Occipital lobe (tissue), 2 donors: ENCODE results near the gene SLC44A2. TPM values are rescaled to one million over a fixed set of nuclear protein-coding genes. Genes with fewer than 3 reads are reported as not detected.
A peak's percentile ranks its signal among the peaks of the same experiment; 100 is the strongest.

ENCODE experiments used
- DNase-seq: peaks from one replicate; lab custom pipeline; 2025; lab: John Stamatoyannopoulos, UW
- total RNA-seq: library from RNA; depleted of rRNA; stranded (reverse); fragments of >200 nt; gene quantifications from one replicate; pipeline ENCODE4 v1.2.3, GENCODE V29; 2014

Gene SLC44A2
- 25.9 TPM for total RNA-seq

DNA sequence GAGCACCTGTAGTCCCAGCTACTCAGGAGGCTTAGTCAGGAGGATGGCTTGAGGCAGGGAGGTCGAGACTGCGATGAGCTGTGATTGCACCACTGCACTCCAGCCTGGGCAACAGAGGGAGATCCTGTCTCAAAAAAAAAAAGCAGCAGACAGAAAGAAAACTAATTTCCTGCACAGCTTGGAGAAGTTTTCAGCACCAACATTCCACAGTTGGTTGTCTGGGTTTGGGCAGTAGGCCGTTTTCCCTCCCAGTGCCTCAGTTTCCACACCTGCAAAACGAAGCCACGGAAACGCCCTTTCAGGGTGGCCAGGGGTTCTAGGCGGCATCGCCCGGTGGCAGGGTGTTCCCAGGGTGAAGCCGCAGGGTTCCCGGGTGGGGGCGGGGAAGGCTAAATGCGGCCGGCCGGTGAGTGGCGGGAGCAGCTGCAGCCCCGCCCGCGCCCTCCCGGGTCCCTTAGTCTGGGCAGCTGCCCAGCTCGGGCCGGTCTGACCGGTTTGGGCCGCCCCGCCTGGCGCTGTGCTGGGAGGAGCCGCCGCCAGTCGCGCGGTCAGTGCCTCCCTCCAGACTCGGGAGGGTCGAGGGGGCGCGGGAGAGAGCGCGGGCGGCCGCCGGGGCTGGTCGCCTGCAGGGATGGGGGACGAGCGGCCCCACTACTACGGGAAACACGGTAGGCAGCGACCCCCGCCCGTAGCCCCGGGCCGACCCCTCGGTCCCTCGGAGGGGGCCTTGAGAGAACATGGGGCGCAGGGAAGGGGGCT lies at the start of gene SLC44A2:
Gene SLC44A2, plus strand, starts transcription at position 551 of the 759 bp plus-strand sequence. Its CDS starts 81 bp downstream, at position 632.
- peak; percentile 39 for DNase-seq

DNA sequence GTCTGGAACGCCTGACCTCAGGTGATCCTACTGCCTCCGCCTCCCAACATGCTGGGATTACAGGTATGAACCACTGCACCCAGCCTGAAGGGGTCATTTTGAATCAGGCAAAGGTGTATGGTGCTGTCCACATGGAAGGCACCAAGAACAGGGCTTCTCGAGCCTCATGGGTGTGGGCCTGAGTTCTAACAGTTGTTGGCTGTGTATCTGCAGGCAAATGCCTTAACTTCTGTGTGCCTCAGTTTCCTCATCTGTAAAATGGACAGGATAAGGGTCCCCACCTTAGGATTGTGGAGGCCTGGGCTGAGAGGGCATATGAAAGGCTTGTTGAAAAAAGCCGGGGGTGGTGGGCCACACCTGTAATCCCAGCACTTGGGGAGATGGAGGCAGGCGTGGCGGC lies 47.4 kb upstream of the SLC44A2 start:
- no peak for DNase-seq

DNA sequence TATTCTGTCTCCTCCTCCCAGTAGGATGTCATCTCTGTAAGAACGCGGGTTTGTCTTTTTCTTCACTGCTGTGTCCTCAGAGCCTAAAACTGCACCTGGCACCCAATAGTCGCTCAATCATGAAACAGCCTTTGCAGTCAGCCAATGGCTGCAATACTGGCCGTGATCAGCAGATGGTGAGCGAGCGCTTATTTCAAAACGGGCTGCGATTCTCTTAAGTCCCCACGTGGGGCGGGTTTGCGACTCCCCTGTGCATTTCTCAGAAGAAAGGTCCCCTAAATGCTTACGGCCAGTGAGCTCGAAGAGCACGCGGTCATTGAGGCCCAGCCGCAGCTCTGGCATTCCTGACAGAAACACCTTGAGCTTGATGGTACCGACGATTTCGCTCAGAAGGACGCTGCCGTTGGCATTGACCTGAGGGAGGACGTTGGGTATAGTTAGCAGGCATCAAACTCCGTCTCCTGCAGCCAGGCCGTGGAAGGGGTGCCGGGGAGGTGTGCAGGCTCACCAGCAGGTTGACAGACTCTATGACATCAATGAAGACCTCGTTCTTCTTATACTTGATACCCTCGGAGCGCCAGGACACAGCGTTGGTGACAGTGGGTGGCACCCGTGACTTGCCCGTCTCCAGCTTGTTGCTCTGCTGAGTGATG lies 44.2 kb upstream of the SLC44A2 start:
- peak; percentile 64 for DNase-seq

DNA sequence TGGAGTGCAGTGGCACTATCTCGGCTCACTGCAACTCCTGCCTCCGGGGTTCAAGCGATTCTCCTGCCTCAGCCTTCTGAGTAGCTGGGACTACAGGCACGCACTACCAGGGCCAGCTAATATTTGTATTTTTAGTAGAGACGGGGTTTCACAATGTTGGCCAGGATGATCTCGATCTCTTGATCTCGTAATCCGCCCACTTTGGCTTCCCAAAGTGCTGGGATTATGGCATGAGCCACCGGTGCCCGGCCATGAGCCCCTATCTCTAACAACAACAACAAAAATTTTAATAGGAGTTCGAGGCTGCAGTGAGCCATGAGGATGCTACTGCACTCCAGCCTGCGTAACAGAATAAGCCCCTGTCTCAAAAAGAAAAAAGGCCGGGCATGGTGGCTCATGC lies 43.3 kb upstream of the SLC44A2 start:
- no peak for DNase-seq

DNA sequence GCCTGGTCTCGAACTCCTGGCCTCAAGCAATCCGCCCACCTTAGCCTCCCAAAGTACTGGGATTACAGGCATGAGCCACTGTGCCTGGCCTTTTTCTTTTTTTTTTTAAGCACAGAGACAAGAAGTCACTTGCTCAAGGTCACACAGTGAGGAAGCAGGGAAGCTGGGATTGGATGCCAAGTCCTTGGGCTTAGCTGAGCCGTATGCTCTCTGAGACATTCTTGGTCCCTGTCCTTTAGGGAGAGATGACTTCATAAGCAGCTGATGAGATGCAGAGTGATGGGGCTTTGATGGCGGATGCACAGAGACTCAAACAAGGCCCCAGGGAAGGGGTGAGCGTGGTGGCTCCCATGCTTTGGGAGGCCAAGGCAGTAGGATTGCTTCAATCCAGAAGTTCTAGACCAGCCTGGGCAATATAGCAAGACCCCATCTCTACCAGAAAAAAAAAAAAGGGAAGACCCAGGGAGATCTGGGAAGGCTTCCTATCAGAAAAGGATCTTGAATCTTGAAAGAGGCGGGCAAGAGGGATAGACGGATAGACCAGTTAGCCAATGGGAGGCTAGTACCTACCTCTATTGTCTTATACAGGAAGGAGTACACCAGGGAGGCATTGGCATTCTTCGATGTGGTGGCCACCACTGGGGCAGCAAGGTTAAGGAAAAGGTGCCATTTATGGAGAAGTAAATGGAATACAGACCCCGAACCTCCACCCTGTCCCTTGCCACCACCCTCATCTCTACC lies 42.1 kb upstream of the SLC44A2 start:
- no peak for DNase-seq

DNA sequence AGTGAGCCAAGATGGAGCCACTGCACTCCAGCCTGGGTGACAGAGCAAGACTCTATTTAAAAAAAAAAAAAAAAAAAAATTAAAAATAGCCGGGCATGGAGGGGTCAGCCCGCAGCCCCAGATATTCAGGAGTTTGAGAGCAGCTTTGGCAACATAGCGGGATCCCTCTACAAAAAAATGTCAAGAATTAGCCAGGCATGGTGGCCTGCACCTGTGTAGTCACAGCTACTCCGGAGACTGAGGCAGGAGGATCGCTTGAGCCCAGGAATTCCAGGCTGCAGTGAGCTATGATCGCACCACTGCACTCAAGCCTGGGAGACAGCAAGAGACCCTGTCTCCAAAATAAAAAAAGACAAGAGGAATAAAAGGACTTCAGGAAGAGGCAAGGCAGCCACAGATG lies 39.0 kb upstream of the SLC44A2 start:
- DNase-seq, result no peak

DNA sequence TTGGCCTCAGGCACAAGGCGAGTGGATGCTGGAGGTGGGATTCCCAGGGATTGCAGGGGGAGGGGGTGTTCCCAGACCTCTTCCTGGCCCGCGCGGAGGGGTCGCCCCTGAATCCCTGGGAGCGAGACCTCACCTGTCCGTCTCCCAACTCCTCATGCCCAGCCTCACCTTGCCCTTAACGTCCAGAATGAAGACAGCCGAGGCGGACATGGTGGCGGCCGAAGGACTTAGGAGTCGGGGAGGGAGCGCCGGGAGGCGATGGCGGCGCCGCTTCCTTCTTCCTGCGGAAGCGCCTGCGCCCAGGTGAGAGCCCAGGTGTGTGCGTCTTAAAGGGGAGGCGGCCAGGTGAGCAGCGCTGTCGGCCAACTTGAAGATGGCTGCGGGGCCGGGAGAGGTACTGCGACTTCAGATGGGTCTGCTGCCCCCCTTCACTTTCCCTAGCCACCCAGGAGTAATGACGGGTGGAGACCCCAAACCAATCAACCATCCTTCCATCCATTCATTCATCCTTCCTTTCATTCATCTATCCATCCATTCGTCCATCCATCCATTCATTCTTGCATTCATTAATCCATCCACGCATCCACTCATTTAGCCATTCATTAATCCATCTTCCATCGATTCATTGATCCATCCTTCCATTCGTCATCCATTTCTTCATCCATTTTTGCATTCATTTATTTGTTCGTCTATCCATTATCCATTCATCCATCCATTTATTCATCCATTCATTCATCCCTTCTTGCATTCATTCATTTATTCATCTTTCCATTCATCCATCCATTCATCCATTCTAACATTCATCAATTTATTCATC lies 38.1 kb upstream of the SLC44A2 start, which contains the start of gene AP1M2:
Gene AP1M2, minus strand, starts transcription at position 291 of the 817 bp plus-strand sequence. Its CDS starts 81 bp downstream, at position 210.
- no peak for DNase-seq

DNA sequence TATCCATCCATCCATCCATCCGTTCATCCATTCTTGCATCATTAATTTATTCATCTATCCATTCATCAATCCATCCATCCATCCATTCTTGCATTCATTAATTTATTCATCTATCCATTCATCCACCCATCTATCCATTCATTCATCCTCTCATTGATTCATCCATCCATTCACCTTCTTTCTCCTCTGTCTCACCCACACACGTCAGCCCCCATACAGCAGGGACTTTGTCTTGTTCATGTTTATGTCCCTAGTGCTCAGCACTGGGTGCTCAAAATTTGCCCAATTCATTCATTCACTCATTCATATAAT lies 37.6 kb upstream of the SLC44A2 start:
- no peak for DNase-seq

DNA sequence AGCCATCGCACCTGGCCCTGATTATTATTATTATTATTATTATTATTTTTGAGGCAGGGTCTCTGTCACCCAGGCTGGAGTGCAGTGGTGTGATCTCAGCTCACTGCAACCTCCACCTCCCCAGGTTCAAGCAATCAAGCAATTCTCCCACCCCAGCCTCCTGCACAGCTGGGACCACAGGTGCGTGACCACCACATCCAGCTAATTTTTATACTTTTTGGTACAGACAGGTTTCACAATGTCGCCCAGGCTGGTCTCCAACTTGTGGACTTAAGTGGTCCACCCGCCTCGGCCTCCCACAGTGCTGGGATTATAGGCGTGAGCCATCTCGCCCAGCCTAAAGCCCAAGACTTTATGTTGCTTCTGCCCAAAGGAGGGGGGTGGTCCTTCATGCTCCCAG lies 32.2 kb upstream of the SLC44A2 start:
- no peak for DNase-seq

DNA sequence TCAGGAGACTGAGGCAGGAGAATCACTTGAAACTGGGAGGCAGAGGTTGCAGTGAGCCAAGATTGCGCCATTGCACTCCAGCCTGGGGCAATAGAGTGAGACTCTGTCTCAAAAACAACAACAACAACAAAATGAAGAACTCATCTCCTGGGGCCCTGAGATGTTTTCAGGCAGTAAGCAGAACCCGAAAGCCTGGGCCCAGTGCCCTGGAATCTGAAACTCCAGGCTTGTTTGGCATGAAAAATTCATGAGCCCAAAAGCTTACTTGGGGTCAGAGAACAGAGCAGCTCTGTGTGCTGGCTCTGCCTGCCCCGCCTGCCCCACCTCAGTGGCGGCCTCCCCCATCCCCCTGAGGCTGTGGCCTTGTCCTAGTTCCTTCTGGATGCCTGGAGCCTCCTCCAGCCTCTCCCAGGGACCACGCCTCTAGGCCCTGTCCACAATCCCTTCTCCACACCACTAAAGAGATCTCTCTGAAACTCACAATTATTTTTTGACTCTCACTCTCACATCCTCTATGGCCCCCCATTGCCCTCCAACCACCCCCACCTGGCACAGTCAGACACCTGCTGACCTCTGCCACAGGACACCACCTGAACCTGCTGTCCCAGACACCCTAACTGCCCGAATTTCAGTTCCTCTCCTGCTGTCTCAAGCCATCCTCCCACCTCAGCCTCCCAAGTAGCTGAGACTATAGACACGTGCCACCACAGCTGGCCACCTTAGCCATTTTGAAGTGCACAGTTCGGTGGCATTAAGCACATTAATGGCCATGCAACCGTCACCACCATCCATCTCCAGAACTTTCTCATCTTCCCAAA lies 31.3 kb upstream of the SLC44A2 start:
- peak; percentile 30 for DNase-seq

DNA sequence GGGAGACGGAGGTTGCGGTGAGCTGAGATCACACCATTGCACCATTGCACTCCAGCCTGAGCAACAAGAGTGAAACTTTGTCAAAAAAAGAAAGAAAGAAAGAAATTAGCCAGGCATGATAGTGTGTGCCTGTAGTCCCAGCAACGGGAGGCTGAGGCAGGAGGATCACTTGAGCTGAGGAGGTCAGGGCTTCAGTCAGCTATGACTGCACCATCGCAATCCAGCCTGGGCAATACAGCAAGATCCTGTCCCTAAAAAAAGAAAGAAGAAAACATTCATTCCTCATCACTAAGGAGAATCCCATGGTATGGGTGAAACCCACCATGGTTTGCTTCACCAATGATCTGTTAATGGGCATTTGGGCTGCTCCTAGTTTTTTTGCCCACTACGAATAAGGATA lies 25.2 kb upstream of the SLC44A2 start:
- no peak for DNase-seq

DNA sequence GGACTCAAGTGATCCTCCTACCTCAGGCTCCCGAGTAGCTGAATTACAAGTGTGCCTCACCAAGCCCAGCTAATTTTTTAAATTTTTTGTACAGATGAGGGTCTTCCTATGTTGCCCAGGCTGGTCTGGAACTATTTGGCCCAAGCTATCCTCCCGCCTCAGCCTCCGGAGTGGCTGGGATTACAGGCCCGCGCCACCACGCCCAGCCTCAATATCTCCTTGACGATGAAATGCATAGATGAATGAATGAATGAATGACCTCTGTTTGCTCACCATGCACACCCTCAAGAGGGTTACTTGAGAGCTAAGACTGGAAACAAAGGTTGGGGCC lies 23.4 kb upstream of the SLC44A2 start:
- DNase-seq, result no peak

DNA sequence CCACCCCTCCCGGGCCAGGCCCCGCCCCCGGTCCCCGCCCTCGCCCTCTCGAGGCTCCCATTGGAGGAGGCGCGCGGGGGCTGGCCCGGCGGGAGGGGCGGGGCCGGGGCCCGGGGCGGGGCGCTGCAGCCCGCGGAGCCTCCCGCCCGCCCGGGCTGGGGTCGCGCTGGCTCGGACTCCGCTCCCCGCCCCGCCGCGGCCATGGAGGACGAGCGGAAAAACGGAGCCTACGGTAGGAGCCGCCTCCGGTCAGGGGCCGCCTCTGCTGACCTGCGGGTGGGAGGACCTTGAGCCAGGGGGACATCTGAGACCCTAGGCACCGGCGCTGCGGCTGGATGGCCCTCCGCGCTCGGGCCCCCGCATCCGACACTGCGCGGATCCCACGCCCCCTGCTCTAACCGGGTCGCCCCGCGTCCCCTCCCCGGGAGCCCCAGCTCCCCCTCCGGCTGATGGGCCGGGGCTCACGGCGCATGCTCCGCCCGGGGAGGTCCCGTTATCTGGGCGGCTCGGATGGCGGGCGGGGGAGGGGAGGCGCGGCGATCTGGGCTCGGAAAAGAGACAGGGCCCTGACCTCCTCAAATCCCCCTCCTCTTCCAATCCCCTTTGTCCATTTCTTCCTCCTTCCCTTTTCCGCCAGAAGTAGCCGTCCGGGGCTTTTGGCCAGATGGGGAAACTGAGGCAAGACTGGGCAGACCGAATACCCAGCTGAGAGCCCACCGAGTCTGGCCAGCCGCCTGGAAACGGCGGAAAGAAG lies 22.8 kb upstream of the SLC44A2 start:
- peak; percentile 66 for DNase-seq

DNA sequence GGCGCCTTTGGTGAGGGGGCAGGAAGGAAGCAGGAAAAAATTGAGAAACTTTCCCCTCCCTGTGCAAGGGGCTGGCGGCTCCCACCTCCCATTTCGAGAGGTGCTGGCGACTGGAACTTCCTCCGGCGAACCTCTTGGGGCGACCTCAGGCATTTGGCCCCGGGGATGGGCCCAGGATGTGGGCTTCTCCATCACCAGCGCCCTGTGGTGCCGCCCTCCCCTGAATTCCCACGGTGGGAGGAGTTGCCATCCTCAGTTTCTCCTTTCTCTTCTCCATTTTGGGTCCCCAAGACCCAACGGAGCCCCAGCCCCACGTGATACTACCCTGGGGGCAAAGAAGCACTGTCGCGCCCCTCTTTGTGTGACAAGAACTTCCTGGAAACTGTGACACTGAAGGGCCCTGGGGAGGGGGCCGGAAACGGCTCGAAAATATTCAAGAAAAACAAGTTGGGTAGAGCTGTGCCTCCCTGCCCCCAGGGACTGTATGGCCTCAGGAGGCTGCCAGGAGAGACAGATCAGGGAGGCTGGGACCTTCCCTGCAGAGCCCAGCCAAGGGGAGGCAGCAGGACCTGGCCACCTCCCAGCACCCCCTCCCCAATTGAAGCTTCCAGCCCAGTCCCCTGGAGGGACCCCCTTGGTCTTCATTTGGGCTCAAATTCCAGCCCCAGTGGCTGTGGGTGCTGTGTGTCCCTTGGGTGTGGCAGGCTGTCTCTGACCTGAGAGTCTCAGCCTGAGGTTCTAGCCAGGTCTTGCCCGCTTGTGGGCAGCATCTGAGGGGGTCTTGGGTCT lies 22.1 kb upstream of the SLC44A2 start:
- DNase-seq, result no peak

DNA sequence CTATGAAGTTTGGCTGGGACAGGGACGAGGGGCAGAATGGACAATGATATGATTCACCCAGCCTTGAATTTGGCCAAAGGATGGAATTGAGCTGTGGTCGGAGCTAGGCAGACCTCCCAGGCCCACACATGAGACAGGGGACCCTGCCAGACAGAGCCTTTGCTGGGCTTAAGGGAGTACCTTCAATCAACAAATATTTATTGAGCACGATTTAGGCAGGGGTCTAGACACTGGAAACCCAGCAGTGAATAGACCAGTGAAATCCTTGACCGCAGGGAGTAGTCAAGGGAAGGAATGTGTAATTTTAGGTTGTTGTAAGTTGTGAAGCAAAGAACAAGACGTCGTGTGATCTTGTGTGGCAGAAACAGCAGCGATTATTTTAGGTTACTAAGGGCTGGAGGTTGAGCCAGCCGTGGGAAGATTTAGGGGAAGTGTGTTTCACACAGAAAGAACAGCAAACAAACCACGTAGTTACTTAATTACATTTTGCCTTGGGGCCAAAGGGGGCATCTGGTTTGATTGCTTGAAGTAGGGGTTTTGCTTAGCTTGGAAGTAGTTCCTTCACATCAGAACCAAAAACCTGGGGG lies 21.4 kb upstream of the SLC44A2 start:
- no peak for DNase-seq

DNA sequence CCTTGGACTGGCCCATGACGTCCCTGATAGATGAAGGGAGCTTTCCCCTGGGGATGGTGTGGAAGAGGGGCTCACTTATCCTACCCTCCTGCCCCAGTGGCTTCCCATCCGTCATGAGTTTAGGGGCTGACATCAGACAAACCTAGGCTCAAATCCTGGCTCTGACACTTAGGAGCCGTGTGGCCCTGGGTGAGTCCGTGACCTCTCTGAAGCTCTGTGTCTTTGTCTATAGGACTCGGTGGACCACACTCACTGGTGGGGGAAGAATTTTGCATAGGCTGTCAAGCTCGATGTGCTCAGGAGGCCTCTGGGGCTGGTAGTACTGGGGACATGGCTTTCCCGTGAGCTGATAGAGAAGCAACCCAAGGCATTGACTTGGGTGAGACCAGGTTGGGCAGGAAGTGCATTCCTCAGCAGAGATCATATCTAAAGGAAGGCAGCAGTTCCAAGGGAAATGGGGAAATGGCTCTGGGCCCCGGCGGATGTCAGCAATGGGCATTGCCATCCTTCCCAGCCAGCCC lies 20.8 kb upstream of the SLC44A2 start:
- DNase-seq, result no peak

DNA sequence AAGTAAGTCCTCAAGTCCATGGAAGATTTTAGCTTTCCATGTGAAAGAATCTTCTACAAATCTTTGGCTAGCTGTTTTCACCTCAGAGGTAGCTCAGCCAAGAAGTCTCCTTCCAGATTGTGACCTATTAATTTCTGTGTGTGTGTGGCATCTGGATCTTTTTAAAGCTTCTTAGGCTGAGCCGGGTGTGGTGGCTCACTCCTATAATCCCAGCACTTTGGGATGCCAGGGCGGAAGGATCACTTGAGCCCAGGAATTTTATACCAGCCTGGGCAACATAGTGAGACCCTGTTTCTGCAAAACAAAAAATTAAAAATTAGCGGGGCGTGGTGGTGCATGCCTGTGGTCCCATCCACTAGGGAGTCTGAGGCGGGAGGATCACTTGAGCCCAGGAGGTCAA lies 13.4 kb upstream of the SLC44A2 start:
- no peak for DNase-seq

DNA sequence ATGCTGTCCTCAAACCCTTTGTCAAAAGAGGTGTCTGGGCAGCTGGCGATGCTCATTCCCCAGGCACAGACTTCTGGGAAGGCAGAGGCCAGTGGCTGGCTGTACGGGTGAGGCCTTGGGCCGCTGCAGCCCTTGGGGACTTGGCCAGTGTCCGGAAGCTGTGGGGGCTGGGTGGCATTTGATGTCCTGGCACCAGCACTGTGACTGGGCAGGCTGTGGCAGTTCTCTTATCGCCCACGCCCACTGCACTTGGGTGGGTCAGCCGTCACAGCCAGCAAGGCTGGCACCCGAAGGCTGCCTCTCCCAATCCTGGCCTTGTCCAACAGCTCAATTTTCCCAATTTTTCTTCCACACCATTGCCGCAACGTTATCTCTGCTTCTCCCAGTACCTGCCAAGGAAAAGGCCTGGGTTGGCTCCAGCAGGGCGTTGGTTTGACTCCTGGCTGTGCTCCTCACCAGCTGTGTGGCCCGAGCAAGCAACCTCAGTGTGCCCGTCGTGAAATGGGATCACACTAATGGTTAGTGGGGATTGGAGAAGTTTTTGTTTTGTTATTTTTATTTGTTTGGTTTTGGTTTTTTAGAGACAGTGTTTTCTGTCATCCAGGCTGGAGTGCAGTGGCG lies 12.7 kb upstream of the SLC44A2 start:
- no peak for DNase-seq
